Activated naive CD8-positive, alpha-beta T cell treated with anti-CD3 and anti-CD28 coated beads, Interleukin-2, amount 10 ng/mL, durations not matched to agents 7 days and 5 days (primary cell): ENCODE measurements around the gene GLCCI1. TPM values are rescaled to one million over a fixed set of nuclear protein-coding genes. Genes with fewer than 3 reads are reported as not detected.

Experiments used
- ATAC-seq: fragments of 150-1000 bp; cut with Tn5 transposase; one replicate; pipeline ENCODE4 v1.10.0; 2021; ENCODE audit warnings: low read depth, moderate library complexity
- POLR2A ChIA-PET: fragments of 350-600 bp; sonication (Branson Sonifier 250); formaldehyde crosslinking; loops from one replicate; lab custom pipeline; 2021; ENCODE audit warnings: antibody characterized with exemption; lab: Charles Lee
- DNase-seq: peaks from one replicate; pipeline ENCODE4 v3.0.0; 2021
- H3K27ac Mint-ChIP-seq: one replicate; pipeline ENCODE4 v1.8.0; 2022; ENCODE audit warnings: mild to moderate bottlenecking, mixed read lengths
- H3K27me3 Mint-ChIP-seq: one replicate; pipeline ENCODE4 v1.8.0; 2022; ENCODE audit warnings: mild to moderate bottlenecking, moderate library complexity, mixed read lengths
- H3K36me3 Mint-ChIP-seq: one replicate; pipeline ENCODE4 v1.8.0; 2021; ENCODE audit warnings: mild to moderate bottlenecking, mixed read lengths
- H3K4me1 Mint-ChIP-seq: one replicate; pipeline ENCODE4 v1.8.0; 2021; ENCODE audit warnings: mixed read lengths
- H3K4me3 Mint-ChIP-seq: one replicate; pipeline ENCODE4 v1.8.0; 2022; ENCODE audit warnings: mild to moderate bottlenecking, moderate library complexity, mixed read lengths
- H3K9me3 Mint-ChIP-seq: one replicate; pipeline ENCODE4 v1.8.0; 2021; ENCODE audit warnings: mixed read lengths
- total RNA-seq, 2 experiments: library from RNA; stranded (reverse); gene quantifications; one replicate each; pipeline ENCODE4 v1.2.3, GENCODE V29; 2021

The GLCCI1 gene
- 10 to 100 TPM; 30.0 to 38.1 TPM for total RNA-seq

DNA sequence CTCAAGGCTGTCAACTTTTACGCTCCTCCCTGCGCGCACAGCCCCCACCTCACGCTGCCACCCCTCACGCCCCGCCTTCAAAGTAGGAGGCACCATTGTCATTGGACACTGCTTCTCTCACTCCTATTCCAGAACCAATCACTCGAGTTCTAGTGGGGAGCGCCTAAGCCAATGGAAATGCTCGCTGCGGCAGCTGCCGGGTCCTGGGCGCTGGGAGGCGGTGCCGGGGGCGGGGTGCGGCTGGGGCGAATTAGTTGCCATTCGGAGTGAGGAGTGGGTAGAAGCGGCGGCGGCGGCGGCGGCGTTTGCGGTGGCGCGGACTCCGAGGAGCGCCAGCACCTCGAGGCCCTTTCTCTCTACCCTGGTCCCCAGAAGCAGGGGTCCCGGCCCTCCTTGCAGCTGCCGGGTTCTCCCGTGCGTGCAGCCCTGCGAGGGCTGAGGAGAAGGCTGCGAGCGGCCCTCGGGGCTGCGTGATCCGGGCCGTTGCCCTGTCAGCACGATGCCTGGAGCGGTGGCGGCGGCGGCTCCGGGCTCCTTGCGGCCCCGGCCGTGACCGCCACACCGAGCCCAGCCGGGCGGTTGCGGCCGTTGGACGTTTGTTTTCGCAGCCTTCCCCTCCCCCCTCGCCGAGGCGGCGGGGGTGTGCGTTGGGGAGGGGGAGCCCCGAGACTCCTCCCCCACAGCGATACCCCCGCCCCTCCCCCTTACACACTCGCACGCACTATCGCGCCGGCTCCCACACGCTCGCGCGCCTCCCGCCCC lies at the start of gene GLCCI1:
Gene GLCCI1, plus strand, starts transcription at position 253 of the 762 bp plus-strand sequence. CDS start 555 bp downstream, outside the sequence.
- DNase-seq (peak; percentile 94), ATAC-seq (peak; percentile 94)
- POLR2A ChIA-PET, result interaction anchor here (0.7 to 4.8 kb wide), 19 partner anchors 9 to 805 kb away, joined by 3 to 30 read pairs (median 4); partner anchors contain the start of genes C1GALT1 and UMAD1
- Mint-ChIP-seq H3K4me3 (peak within 1 kb of the TSS; percentile 92), H3K9me3 (no peaks in the 10 kb centered on the region), H3K4me1 (peaks cover 16% of the 10 kb centered on the region), H3K36me3 (no peaks in the 10 kb centered on the region), H3K27ac (peak within 1 kb of the TSS; percentile 96), H3K27me3 (no peaks in the 10 kb centered on the region)

DNA sequence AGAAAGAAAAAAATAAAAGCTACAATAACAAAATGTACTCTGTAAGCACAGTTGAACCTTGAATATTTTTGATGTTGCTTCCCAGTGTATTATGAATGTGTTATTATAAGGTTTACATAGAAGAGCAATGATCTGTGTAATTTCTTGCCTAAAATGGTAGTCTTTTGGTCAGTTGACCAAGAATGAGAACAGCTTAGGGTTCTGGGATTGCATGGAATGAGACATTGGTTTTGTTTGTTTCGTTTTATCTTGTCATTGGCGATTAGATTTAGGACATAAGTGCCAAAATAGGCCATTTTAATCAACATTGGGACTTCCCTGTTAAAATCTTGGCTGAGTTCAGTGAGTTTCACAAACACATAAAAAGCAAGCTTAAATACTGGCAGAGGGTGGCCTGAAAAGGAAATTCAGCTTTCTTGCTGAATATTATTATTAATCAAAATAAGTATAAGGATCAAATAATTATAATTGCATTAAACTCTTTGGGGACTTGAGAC lies 49.1 kb upstream of the GLCCI1 start:
- no peak overlapping the region for H3K27ac Mint-ChIP-seq

DNA sequence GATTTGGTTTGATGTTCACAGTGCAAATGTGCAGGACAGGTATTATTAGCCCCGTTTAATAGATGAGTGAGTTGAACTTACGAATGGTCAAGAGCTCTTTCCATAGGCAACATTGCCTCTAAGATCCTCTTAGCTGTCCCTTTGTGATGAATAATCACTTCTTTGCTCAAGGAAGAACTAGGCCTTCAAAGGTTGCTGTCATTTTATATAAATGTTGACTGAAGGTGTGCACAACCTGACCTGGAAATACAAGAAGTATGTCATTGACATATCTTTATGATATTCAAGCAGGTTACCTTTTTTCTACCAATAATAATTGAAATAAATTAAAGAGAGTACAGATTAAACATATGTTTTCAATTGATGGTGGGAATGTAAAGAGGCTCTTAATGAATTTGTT lies 48.5 kb upstream of the GLCCI1 start:
- Mint-ChIP-seq H3K9me3 (peaks cover 5% of the 10 kb centered on the region), H3K27me3 (no peaks in the 10 kb centered on the region), H3K36me3 (peaks cover 11% of the 10 kb centered on the region), H3K4me3 (no peak overlapping the region), H3K27ac (no peak overlapping the region), H3K4me1 (peaks cover 18% of the 10 kb centered on the region)
- ATAC-seq (no peak), DNase-seq (no peak)
- POLR2A ChIA-PET, result interaction anchor here (0.8 kb wide), 1 partner anchor 25 kb away, joined by 3 read pairs; no protein-coding TSS in a partner anchor

More for the DNA sequence above, 49.1 kb upstream of the GLCCI1 start:
- Mint-ChIP-seq H3K9me3 (peaks cover 5% of the 10 kb centered on the region), H3K4me3 (no peak overlapping the region), H3K36me3 (peaks cover 11% of the 10 kb centered on the region), H3K4me1 (peaks cover 15% of the 10 kb centered on the region), H3K27me3 (no peaks in the 10 kb centered on the region)
- ATAC-seq (no peak), DNase-seq (no peak)
- POLR2A ChIA-PET, result interaction anchor here (0.8 kb wide), 1 partner anchor 25 kb away, joined by 3 read pairs; no protein-coding TSS in a partner anchor

DNA sequence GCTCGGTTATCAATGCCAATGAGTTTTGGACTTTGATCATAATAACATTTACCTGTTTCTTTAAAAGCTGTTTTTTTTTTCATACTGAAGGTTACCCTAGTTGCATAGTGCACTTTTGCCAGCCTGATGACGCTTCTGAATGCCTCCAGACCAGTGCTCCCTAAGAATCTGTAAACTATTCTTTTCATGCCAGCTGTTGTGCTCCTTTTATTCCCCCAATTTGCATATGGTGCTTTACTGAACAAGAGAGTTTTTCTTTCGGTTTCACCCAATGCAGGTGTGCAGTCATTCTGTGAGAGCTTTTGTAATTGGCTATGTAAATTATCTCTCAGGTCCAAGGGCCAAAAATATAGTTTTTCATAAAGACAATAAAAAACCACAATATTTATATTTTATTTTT lies 48.1 kb upstream of the GLCCI1 start:
- ATAC-seq, result no peak
- H3K9me3 Mint-ChIP-seq, result peaks cover 5% of the 10 kb centered on the region
- H3K36me3 Mint-ChIP-seq, result peaks cover 11% of the 10 kb centered on the region
- POLR2A ChIA-PET, result interaction anchor here (0.7 kb wide), 1 partner anchor 9 kb away, joined by 3 read pairs; no protein-coding TSS in a partner anchor
- peaks cover 18% of the 10 kb centered on the region for H3K4me1 Mint-ChIP-seq
- no peaks in the 10 kb centered on the region for H3K27me3 Mint-ChIP-seq
- no peak for DNase-seq
- peak overlapping the region; percentile 31 for H3K4me3 Mint-ChIP-seq
- no peak overlapping the region for H3K27ac Mint-ChIP-seq

DNA sequence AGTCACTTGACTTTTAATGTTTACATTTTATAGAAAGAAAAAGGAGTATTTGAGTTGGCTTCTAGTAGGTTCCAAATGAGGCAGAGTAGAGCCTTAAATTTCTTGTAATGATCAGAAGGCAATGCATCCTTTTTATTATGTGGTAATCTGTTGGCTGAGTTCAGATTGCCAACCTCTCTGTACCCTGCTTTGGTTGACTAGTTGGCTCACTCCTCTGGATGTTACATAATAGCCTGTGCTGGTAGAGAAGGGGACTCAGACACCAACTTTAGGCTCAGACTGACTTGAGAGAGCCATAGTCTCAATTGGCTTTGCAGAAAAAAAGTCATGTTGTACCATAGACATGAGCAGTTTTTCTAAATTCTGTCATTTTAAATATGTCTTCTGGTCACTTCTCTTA lies 46.8 kb upstream of the GLCCI1 start:
- peaks cover 5% of the 10 kb centered on the region for H3K36me3 Mint-ChIP-seq
- no peaks in the 10 kb centered on the region for H3K27me3 Mint-ChIP-seq
- no peaks in the 10 kb centered on the region for H3K9me3 Mint-ChIP-seq
- POLR2A ChIA-PET, result no interaction called here
- H3K4me3 Mint-ChIP-seq, result no peak overlapping the region
- ATAC-seq (no peak), DNase-seq (no peak)
- H3K27ac Mint-ChIP-seq, result no peak overlapping the region
- H3K4me1 Mint-ChIP-seq, result peaks cover 18% of the 10 kb centered on the region

DNA sequence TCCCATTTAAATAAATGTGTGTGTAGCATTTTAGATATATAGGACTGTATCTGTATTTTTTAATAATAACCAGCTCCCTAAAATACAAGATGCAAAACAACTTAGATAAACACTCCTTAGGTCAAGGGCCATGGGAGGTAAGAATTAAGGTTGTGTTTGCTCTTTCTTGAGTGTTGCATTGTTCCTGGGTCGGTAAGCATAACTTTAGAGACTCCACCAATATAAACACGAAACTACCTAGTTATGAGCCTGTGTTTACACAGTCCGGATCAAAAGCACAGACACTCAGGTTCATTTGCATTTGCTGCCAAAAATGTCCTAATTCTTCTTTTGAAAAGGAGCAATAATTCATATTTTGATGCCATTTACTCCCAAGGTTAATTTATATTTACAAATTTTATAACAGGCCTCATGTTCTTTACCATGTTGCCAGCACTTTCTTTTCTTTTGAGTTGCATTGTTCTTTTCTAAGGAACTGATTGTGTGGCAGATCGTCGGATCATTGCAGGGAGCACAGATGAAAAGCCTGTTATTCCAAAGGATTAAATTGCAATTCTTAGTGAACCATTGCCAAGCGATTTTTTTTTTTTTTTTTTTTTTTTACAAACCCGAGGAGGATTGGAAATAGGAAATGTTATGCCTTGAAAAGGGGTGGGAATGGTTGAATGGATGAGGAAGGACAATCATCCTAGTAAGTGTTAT lies 45.8 kb upstream of the GLCCI1 start:
- H3K27ac Mint-ChIP-seq, result no peak overlapping the region
- ATAC-seq (no peak), DNase-seq (no peak)
- H3K4me3 Mint-ChIP-seq, result no peak overlapping the region
- no peaks in the 10 kb centered on the region for H3K27me3 Mint-ChIP-seq
- POLR2A ChIA-PET, result no interaction called here
- H3K4me1 Mint-ChIP-seq, result peaks cover 18% of the 10 kb centered on the region
- H3K9me3 Mint-ChIP-seq, result no peaks in the 10 kb centered on the region
- H3K36me3 Mint-ChIP-seq, result peaks cover 5% of the 10 kb centered on the region

DNA sequence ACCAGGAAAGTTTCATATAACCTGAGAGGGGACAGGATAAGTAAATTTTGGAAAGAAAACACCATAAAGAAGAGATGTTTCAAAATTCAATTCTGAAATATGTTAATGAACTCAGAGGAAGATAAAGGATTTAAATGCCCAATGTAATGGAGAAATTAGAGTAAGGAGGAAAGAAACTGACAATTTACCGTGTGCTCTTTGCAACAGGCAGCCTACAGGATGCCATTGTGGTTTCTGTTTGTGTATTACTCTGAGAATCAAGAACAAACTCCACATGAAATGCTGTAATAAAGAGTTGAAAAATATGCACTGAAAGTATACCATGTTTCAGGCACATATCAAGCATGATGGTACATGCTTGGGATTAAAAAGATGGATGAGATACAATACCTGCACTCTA lies 44.8 kb upstream of the GLCCI1 start:
- Mint-ChIP-seq H3K4me3 (peak overlapping the region; percentile 42), H3K9me3 (no peaks in the 10 kb centered on the region), H3K27me3 (no peaks in the 10 kb centered on the region), H3K36me3 (peaks cover 5% of the 10 kb centered on the region), H3K27ac (no peak overlapping the region), H3K4me1 (peaks cover 18% of the 10 kb centered on the region)
- ATAC-seq, result peak; percentile 45
- DNase-seq, result no peak
- POLR2A ChIA-PET, result no interaction called here

DNA sequence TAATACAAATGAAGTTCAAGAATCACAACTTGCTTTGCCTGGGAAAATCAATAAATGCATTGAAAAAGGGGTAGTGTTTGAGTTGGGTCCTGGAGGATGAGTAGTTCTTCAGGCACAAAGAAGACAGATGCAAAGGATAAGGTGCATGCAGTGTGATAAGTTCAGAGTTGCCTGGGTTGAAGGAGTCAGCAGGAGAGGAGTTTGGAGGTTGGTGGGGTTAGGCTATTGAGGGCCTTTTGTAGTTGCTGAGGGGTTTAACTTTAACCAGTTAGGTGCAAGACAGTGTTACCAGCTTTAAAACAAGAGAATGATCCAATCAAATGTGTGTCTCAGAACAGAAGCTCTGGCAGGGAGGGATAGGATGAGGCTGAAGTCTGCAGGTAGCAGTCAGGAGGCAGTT lies 44.3 kb upstream of the GLCCI1 start:
- H3K27me3 Mint-ChIP-seq, result no peaks in the 10 kb centered on the region
- peaks cover 5% of the 10 kb centered on the region for H3K36me3 Mint-ChIP-seq
- POLR2A ChIA-PET, result no interaction called here
- H3K9me3 Mint-ChIP-seq, result no peaks in the 10 kb centered on the region
- H3K27ac Mint-ChIP-seq, result peak overlapping the region; percentile 22
- peaks cover 18% of the 10 kb centered on the region for H3K4me1 Mint-ChIP-seq
- DNase-seq (no peak), ATAC-seq (no peak)
- H3K4me3 Mint-ChIP-seq, result peak overlapping the region; percentile 42

DNA sequence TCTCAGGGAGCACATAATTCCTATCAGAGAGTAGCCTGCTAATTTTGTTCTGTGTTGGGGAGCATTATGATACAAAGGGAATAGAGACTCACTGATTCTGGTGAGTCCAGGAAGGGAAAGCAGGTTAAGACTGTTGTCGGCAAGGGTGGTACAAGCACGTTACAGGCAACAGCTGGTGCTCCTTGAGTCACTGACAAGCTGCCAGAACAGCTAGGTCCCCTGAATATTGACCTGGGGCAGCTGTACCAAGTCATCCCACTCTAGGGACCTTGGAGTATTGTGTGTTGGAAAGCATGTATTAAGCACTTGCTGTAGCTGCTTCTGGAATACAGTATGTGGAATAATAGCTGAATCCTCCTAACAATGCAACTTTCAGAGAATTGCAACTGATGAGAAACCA lies 37.0 kb upstream of the GLCCI1 start:
- Mint-ChIP-seq H3K4me1 (peaks cover 11% of the 10 kb centered on the region), H3K27ac (no peak overlapping the region), H3K4me3 (no peak overlapping the region), H3K36me3 (peaks cover 1% of the 10 kb centered on the region), H3K9me3 (no peaks in the 10 kb centered on the region), H3K27me3 (no peaks in the 10 kb centered on the region)
- DNase-seq (no peak), ATAC-seq (no peak)
- POLR2A ChIA-PET, result interaction anchor here (0.5 kb wide), 1 partner anchor 254 kb away, joined by 3 read pairs; no protein-coding TSS in a partner anchor

DNA sequence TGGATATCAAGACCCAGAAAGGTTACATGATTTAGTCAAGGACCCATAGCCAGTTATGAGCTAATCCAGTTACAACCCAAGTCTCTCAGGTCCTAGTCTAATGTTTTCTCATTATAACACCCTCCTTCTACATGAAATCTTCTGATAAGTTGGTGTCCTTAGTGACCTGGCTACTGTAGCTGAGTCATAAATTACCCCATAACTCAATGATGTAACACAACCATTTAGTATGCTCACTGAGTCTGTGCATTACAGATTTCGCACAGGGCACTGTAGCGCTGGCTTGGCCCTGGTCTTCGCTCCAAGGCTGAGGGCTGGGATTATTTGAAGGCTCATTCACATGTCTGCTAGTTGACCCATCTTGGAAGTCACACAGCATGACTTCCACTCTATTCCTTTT lies 36.0 kb upstream of the GLCCI1 start:
- H3K4me1 Mint-ChIP-seq, result peaks cover 11% of the 10 kb centered on the region
- H3K27me3 Mint-ChIP-seq, result no peaks in the 10 kb centered on the region
- peaks cover 1% of the 10 kb centered on the region for H3K36me3 Mint-ChIP-seq
- POLR2A ChIA-PET, result no interaction called here
- ATAC-seq (no peak), DNase-seq (no peak)
- H3K4me3 Mint-ChIP-seq, result no peak overlapping the region
- no peaks in the 10 kb centered on the region for H3K9me3 Mint-ChIP-seq
- H3K27ac Mint-ChIP-seq, result no peak overlapping the region

DNA sequence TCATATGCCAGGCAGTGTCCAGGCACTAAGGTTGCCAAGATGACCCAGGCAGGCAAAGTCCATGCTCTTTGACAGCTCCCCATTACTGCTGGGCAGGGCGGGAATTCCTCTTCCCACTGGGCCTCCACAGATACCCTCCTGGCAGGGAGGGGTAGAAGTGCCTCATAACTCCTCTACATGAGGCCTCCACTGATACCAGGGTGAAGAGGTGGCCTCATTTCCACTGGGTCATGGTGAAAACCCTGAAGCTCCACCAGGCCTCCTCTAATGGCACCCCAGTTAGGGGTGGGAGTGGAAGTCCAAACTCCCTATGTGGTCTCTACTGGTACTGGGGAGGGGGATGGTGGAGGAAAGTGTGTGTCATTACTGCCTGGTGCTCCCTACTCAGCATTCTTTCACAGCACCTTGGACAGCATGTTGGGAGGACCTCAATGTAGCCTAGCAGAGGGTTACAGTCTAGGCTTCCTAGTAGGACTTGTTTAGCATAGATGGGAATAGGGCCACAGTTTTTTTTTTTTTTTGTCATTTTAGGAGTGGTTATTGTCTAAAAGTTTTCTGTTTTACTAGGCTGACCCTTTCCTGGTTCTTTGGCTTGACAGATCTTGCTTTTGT lies 34.6 kb upstream of the GLCCI1 start:
- ATAC-seq (no peak), DNase-seq (no peak)
- POLR2A ChIA-PET, result interaction anchor here (0.6 kb wide), 1 partner anchor 33 kb away, joined by 6 read pairs; no protein-coding TSS in a partner anchor
- no peak overlapping the region for H3K27ac Mint-ChIP-seq
- H3K36me3 Mint-ChIP-seq, result peaks cover 1% of the 10 kb centered on the region
- H3K4me3 Mint-ChIP-seq, result no peak overlapping the region
- no peaks in the 10 kb centered on the region for H3K27me3 Mint-ChIP-seq
- no peaks in the 10 kb centered on the region for H3K9me3 Mint-ChIP-seq
- H3K4me1 Mint-ChIP-seq, result peaks cover 13% of the 10 kb centered on the region

DNA sequence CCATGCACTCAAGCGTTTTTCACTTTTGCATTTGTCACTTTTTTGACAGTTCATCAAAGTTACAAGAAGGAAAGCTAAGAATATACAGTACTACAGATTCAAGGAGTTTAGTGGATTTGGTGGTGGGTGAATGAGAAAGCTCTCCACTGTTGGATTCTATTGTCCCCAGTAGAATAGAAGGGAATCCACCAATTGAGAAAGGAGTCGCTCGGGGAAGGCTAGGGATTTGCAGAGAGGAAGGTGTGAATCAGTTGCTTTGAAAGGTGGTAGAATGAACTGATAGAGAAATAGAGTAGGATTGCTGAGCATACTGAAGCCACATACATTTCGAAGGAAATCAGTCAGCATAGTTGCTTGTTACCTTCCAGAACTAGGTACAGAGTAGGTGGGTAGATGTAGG lies 33.7 kb upstream of the GLCCI1 start:
- ATAC-seq, result no peak

DNA sequence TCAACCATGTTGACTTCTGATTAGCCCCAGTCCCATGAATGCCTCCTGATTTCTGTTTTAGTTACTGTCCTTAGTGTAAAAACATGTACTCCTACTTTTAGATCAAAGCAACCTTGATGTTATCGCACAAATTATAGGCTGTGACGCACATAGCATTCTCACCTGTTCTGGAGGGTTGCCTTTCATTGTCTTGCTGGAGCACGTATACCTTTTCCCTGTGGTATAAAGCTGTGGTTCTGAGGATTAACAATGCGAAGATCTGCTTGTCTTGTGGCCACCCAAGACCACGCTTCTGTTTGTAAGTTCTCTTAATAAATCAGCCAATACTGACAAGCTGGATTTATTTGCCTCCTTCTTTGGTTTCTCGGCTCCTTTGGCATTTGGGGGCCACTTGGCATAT lies 30.1 kb upstream of the GLCCI1 start:
- Mint-ChIP-seq H3K9me3 (no peaks in the 10 kb centered on the region), H3K27ac (no peak overlapping the region), H3K4me3 (no peak overlapping the region), H3K4me1 (peaks cover 13% of the 10 kb centered on the region), H3K27me3 (no peaks in the 10 kb centered on the region), H3K36me3 (peaks cover 5% of the 10 kb centered on the region)
- no peak for DNase-seq
- POLR2A ChIA-PET, result no interaction called here
- ATAC-seq, result no peak

More for the DNA sequence above, 33.7 kb upstream of the GLCCI1 start:
- Mint-ChIP-seq H3K27ac (no peak overlapping the region), H3K27me3 (no peaks in the 10 kb centered on the region), H3K4me3 (no peak overlapping the region), H3K4me1 (peaks cover 13% of the 10 kb centered on the region), H3K36me3 (peaks cover 1% of the 10 kb centered on the region), H3K9me3 (no peaks in the 10 kb centered on the region)
- no peak for DNase-seq
- POLR2A ChIA-PET, result interaction anchor here (0.6 kb wide), 1 partner anchor 32 kb away, joined by 6 read pairs; no protein-coding TSS in a partner anchor
